H1 (cell line): Measurements from ENCODE around the gene CIBAR2.

Experiments used
- CBX5 ChIP-seq: fragments of 300-800, 300-1000 bp; sonication (generic); IDR thresholded peaks from 2 replicates; pipeline ENCODE4 v1.7.1; 2016; ENCODE audit warnings: antibody characterized with exemption, low read length, low read depth
- CREB1 ChIP-seq: IDR thresholded peaks from 2 replicates; pipeline ENCODE4 v1.6.1; 2012; ENCODE audit warnings: inconsistent platforms
- HDAC2 ChIP-seq, 2 experiments: fragments of 300-600 bp in 1 of 2; sonication (generic) in 1 of 2; IDR thresholded peaks; 2 replicates each; pipeline ENCODE4 v1.6.1; 2011 to 2012; ENCODE audit warnings: low read depth in 2 of 2, low read length in 2 of 2, mild to moderate bottlenecking in 2 of 2, moderate library complexity in 2 of 2, borderline replicate concordance in 1 of 2, inconsistent platforms in 1 of 2
- MAFK ChIP-seq: IDR thresholded peaks from 2 replicates; pipeline ENCODE4 v1.6.1; 2012; ENCODE audit warnings: low read depth, mild to moderate bottlenecking, improper control_type of control experiment, low read length
- POLR2A ChIP-seq, 2 experiments: IDR thresholded peaks; 1 replicate in 1 of 2; 2 replicates in 1 of 2; pipeline ENCODE4 v1.6.1; 2011; ENCODE audit warnings: low read depth in 2 of 2, low read length in 2 of 2, mild to moderate bottlenecking in 2 of 2; ENCODE audit errors: control extremely low read depth in 1 of 2
- YY1 ChIP-seq: IDR thresholded peaks from 2 replicates; pipeline ENCODE4 v1.6.1; 2011; ENCODE audit warnings: low read depth, mild to moderate bottlenecking, low read length

DNA sequence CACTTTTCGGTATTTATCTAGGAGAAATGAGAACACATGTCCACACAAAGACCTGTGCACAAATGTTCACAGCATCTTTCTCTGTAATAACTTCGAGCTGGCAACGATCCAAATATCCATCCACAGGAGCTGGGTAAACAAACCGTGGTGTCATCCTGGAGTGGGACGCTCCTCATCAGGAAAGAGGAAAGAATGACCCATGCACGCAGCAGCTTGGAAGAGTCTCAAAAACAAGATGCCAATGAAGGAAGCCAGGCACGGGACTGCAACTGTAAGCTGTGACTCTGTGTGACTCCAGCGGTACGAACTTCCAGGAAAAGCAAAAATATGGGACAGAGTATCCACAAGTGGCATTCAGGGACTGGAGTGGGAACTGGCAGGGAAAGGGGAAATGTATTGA is 36.7 kb upstream of the CIBAR2 start:
- TF ChIP-seq CBX5, result no peak
- TF ChIP-seq CREB1, result no peak
- TF ChIP-seq MAFK, result no peak
- no peak for TF ChIP-seq POLR2A (IDR thresholded peaks at IDR 0.05; ENCODE audit: control extremely low read depth in 1 of 2, low read depth in 2 of 2, low read length in 2 of 2)
- no peak for TF ChIP-seq YY1
- no peak for TF ChIP-seq HDAC2 (IDR thresholded peaks at IDR 0.05; ENCODE audit: borderline replicate concordance in 1 of 2, low read depth in 2 of 2, low read length in 2 of 2)
